HepG2 (cell line): ENCODE results near the gene SLC25A43. TPM values are rescaled to one million over a fixed set of nuclear protein-coding genes. Genes with fewer than 3 reads are reported as not detected.

Experiments
- CREB1 ChIP-seq, 2 experiments: fragments of 450-650 bp in 1 of 2; IDR thresholded peaks; 2 replicates each; pipeline ENCODE4 v1.6.1; 2016 to 2017; ENCODE audit warnings: control low read depth in 1 of 2, mild to moderate bottlenecking in 1 of 2, missing compliant biosample characterization in 1 of 2, missing genetic modification characterization in 1 of 2
- GABPA ChIP-seq, 2 experiments: IDR thresholded peaks; 2 replicates each; pipeline ENCODE4 v1.6.1; 2011 to 2016; ENCODE audit warnings: low read depth in 2 of 2, low read length in 1 of 2, missing biosample characterization in 1 of 2, missing genetic modification characterization in 1 of 2
- GATAD1 ChIP-seq: IDR thresholded peaks from 2 replicates; pipeline ENCODE4 v1.6.1; 2016; ENCODE audit warnings: missing genetic modification reagents, missing compliant biosample characterization
- HNRNPLL ChIP-seq: fragments of 200-400 bp; formaldehyde crosslinking; IDR thresholded peaks from 2 replicates; pipeline ENCODE4 v1.6.1; 2017; ENCODE audit warnings: mild to moderate bottlenecking, low read depth, low read length; ENCODE audit not compliant: poor library complexity, severe bottlenecking
- HNRNPUL1 ChIP-seq: fragments of 200-400 bp; formaldehyde crosslinking; IDR thresholded peaks from 2 replicates; pipeline ENCODE4 v1.6.1; 2017; ENCODE audit warnings: low read depth, mild to moderate bottlenecking, low read length, moderate library complexity
- IRF2 ChIP-seq: IDR thresholded peaks from 2 replicates; pipeline ENCODE4 v1.6.1; 2018; ENCODE audit warnings: missing genetic modification reagents, missing compliant biosample characterization
- PHF8 ChIP-seq: sonication (generic); formaldehyde crosslinking; IDR thresholded peaks from 2 replicates; pipeline ENCODE4 v1.5.0; 2020; ENCODE audit warnings: missing genetic modification reagents
- SOX6 ChIP-seq, 2 experiments: fragments of 450-650 bp in 1 of 2; sonication (generic) in 1 of 2; formaldehyde crosslinking in 1 of 2; IDR thresholded peaks; 2 replicates each; pipeline versions ENCODE4 v1.4.0 to v1.6.1; 2017 to 2020; ENCODE audit warnings: antibody characterized with exemption in 1 of 2, mild to moderate bottlenecking in 1 of 2, missing genetic modification reagents in 1 of 2
- YY1 ChIP-seq: IDR thresholded peaks from 2 replicates; pipeline ENCODE4 v1.6.1; 2011; ENCODE audit warnings: low read length, low read depth, moderate library complexity, mild to moderate bottlenecking; ENCODE audit not compliant: insufficient read depth, insufficient replicate concordance
- ZBTB3 ChIP-seq: sonication (generic); formaldehyde crosslinking; IDR thresholded peaks from 2 replicates; pipeline ENCODE4 v1.4.0; 2020; ENCODE audit warnings: low read depth, mild to moderate bottlenecking, moderate library complexity, missing genetic modification reagents, borderline replicate concordance
- polyA plus RNA-seq, 8 experiments: library from polyadenylated mRNA; depleted of rRNA in 3 of 8; stranded (reverse) in 7 of 8; unstranded in 1 of 8; fragments of >200 nt; fragmentation: Illumina TruSeq in 4 of 8; extraction: Trizol in 4 of 8; gene quantifications; 2 replicates each; pipeline versions ENCODE4 v1.2.1 to v1.2.3, GENCODE V29; 2011 to 2016; ENCODE audit warnings: low read depth in 4 of 8, missing spikeins in 1 of 8, mixed read lengths in 1 of 8; ENCODE audit not compliant: insufficient read depth in 1 of 8
- total RNA-seq, 5 experiments: library from RNA; depleted of rRNA; stranded (reverse); fragments of >200 nt; fragmentation: Illumina TruSeq; extraction: Trizol; gene quantifications; 2 replicates each; pipeline ENCODE4 v1.2.3, GENCODE V29; 2016; ENCODE audit warnings: low read depth in 1 of 5
- TF ChIP-seq, protein P1 (sequence below): IDR thresholded peaks from 2 replicates; pipeline ENCODE4 v1.6.1; 2016
- TF ChIP-seq, protein P2 (sequence below): sonication (generic); formaldehyde crosslinking; IDR thresholded peaks from 2 replicates; pipeline ENCODE4 v1.4.0; 2020; ENCODE audit warnings: low read depth, mild to moderate bottlenecking, missing genetic modification reagents
- TF ChIP-seq, protein P3 (sequence below): sonication (generic); formaldehyde crosslinking; IDR thresholded peaks from 2 replicates; pipeline ENCODE4 v1.5.0; 2020; ENCODE audit warnings: missing genetic modification reagents
- TF ChIP-seq, protein P4 (sequence below): sonication (generic); formaldehyde crosslinking; IDR thresholded peaks from 2 replicates; pipeline ENCODE4 v1.9.0; 2022; ENCODE audit warnings: missing genetic modification reagents, mild to moderate bottlenecking, borderline replicate concordance
- TF ChIP-seq, protein P5 (sequence below): sonication (generic); formaldehyde crosslinking; IDR thresholded peaks from 2 replicates; pipeline ENCODE4 v1.5.1; 2020; ENCODE audit warnings: missing genetic modification reagents, mild to moderate bottlenecking, borderline replicate concordance
- TF ChIP-seq, protein P6 (sequence below): sonication (generic); formaldehyde crosslinking; IDR thresholded peaks from 2 replicates; pipeline ENCODE4 v1.8.1; 2022; ENCODE audit warnings: low read depth, mild to moderate bottlenecking, missing genetic modification reagents

SLC25A43 gene
- total and polyA plus RNA-seq, 2 of the 13 experiments (the other 11 are each of a cell fraction or from before 2014, with no cell fraction given) = 5.8 to 13.2 TPM

DNA sequence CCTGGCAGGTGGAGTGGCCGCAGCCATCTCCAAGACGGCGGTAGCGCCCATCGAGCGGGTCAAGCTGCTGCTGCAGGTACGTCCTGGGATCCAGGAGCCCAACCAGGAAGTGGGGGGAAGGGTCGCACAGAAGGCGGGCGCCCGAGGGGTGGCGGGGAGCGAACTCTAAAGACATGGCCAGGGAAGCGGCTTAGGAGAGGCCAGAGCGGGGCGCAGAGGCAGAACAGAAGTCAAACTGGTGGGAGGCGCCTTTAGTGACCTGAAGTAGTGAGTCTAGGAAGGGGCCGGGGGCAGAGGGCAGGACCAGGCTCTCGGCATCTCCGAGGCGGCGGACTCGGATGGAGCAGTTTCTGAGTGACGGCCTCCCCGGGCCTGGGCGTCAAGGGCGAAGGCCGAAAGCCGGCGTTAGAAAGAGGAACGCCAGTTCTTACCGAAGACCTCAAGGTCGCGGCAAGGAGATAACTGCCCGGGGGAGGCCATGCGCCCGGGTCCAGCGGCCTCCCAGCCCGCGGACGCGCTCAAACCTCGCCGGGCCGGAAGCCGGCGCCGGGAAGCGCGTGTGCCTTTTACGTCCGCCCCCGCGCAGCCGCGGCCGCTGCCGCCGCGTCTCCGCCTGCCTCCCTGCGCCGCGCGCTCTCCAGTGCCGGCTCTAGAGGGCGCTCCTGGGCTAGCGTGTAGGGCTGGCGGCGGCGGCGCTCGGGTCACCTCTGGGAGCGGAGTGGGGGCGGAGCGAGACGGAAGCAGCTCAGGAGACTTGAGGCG, 69.6 kb downstream of the SLC25A43 start (continued):
- TF ChIP-seq, protein P1, sequence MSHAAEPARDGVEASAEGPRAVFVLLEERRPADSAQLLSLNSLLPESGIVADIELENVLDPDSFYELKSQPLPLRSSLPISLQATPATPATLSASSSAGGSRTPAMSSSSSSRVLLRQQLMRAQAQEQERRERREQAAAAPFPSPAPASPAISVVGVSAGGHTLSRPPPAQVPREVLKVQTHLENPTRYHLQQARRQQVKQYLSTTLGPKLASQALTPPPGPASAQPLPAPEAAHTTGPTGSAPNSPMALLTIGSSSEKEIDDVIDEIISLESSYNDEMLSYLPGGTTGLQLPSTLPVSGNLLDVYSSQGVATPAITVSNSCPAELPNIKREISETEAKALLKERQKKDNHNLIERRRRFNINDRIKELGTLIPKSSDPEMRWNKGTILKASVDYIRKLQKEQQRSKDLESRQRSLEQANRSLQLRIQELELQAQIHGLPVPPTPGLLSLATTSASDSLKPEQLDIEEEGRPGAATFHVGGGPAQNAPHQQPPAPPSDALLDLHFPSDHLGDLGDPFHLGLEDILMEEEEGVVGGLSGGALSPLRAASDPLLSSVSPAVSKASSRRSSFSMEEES (CRISPR knock-in tag) = no peak
- TF ChIP-seq CREB1 (IDR thresholded peaks at IDR 0.05) = peak; percentile 37; the same call in 1 of the 2 replicates
- TF ChIP-seq CREB1 (CRISPR knock-in tag; IDR thresholded peaks at IDR 0.05) = no peak
- TF ChIP-seq, protein P2, sequence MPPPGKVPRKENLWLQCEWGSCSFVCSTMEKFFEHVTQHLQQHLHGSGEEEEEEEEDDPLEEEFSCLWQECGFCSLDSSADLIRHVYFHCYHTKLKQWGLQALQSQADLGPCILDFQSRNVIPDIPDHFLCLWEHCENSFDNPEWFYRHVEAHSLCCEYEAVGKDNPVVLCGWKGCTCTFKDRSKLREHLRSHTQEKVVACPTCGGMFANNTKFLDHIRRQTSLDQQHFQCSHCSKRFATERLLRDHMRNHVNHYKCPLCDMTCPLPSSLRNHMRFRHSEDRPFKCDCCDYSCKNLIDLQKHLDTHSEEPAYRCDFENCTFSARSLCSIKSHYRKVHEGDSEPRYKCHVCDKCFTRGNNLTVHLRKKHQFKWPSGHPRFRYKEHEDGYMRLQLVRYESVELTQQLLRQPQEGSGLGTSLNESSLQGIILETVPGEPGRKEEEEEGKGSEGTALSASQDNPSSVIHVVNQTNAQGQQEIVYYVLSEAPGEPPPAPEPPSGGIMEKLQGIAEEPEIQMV (CRISPR knock-in tag) = peak; percentile 85
- TF ChIP-seq, protein P3, sequence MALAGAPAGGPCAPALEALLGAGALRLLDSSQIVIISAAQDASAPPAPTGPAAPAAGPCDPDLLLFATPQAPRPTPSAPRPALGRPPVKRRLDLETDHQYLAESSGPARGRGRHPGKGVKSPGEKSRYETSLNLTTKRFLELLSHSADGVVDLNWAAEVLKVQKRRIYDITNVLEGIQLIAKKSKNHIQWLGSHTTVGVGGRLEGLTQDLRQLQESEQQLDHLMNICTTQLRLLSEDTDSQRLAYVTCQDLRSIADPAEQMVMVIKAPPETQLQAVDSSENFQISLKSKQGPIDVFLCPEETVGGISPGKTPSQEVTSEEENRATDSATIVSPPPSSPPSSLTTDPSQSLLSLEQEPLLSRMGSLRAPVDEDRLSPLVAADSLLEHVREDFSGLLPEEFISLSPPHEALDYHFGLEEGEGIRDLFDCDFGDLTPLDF (CRISPR knock-in tag) = no peak
- TF ChIP-seq, protein P4, sequence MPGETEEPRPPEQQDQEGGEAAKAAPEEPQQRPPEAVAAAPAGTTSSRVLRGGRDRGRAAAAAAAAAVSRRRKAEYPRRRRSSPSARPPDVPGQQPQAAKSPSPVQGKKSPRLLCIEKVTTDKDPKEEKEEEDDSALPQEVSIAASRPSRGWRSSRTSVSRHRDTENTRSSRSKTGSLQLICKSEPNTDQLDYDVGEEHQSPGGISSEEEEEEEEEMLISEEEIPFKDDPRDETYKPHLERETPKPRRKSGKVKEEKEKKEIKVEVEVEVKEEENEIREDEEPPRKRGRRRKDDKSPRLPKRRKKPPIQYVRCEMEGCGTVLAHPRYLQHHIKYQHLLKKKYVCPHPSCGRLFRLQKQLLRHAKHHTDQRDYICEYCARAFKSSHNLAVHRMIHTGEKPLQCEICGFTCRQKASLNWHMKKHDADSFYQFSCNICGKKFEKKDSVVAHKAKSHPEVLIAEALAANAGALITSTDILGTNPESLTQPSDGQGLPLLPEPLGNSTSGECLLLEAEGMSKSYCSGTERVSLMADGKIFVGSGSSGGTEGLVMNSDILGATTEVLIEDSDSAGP (CRISPR knock-in tag) = 0 out of 2 replicates have a peak, but pooled peaks have one; percentile 61
- TF ChIP-seq HNRNPUL1 = no peak
- TF ChIP-seq YY1 = peak; percentile 62
- TF ChIP-seq, protein P5, sequence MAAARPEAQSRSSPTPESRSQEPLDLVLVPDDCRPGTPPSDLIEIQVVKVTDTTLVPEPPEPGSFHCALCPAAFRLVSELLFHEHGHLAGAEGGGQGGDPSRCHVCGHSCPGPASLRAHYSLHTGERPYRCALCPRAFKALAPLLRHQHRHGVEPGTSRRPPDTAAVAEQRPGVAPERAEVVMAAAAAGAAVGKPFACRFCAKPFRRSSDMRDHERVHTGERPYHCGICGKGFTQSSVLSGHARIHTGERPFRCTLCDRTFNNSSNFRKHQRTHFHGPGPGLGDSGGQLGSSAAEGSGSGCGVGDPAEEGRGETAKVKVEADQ (CRISPR knock-in tag) = no peak
- TF ChIP-seq, protein P6, sequence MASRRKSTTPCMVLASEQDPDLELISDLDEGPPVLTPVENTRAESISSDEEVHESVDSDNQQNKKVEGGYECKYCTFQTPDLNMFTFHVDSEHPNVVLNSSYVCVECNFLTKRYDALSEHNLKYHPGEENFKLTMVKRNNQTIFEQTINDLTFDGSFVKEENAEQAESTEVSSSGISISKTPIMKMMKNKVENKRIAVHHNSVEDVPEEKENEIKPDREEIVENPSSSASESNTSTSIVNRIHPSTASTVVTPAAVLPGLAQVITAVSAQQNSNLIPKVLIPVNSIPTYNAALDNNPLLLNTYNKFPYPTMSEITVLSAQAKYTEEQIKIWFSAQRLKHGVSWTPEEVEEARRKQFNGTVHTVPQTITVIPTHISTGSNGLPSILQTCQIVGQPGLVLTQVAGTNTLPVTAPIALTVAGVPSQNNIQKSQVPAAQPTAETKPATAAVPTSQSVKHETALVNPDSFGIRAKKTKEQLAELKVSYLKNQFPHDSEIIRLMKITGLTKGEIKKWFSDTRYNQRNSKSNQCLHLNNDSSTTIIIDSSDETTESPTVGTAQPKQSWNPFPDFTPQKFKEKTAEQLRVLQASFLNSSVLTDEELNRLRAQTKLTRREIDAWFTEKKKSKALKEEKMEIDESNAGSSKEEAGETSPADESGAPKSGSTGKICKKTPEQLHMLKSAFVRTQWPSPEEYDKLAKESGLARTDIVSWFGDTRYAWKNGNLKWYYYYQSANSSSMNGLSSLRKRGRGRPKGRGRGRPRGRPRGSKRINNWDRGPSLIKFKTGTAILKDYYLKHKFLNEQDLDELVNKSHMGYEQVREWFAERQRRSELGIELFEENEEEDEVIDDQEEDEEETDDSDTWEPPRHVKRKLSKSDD (CRISPR knock-in tag) = no peak
- 0 out of 2 replicates have a peak, but pooled peaks have one; percentile 26 for TF ChIP-seq IRF2 (CRISPR knock-in tag)
- peak; percentile 79 for TF ChIP-seq GATAD1
- TF ChIP-seq ZBTB3 (CRISPR knock-in tag) = 0 out of 2 replicates have a peak, but pooled peaks have one; percentile 29
- peak; percentile 51 for TF ChIP-seq HNRNPLL
- peak; percentile 68 for TF ChIP-seq GABPA (IDR thresholded peaks at IDR 0.05; ENCODE audit: low read depth, low read length)
- TF ChIP-seq GABPA (CRISPR knock-in tag; IDR thresholded peaks at IDR 0.05; ENCODE audit: low read depth) = no peak; the same call in 1 of the 2 replicates
- TF ChIP-seq SOX6 (IDR thresholded peaks at IDR 0.05) = no peak
- 0 out of 2 replicates have a peak, but pooled peaks have one; percentile 17 for TF ChIP-seq SOX6 (CRISPR knock-in tag; IDR thresholded peaks at IDR 0.05)
- peak; percentile 69 for TF ChIP-seq PHF8 (CRISPR knock-in tag)
